ENCODE results near the gene SPATA13.
A peak's percentile ranks its signal among the peaks of the same experiment; 100 is the strongest.

SPATA13 gene

DNA sequence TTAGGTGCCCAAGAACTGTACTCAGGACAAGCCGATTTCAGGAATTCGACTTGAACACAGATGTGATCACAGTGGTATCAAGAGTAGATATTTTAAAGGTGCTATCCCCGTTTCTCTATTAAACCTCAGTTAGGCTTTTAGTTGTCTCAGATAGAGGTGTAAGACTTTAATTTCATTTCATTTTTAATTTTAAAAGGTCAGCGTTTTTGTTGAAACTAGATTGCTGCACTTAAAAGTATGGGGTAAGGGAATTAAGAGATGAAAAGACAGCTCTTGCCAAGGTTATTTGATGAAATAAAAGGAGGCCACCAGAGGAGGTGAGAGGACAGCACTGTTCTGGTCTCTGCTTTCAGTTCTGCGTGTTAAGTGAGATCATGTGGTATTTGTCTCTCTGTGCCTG, 48.6 kb downstream of the SPATA13 start:
- Histone ChIP-seq H3K79me2 (ENCODE audit: low read length) (no peaks in the 10 kb centered on the region), H3K4me2 (ENCODE audit: low read length) (no peak overlapping the region), H3K9me3 (ENCODE audit: insufficient read depth, low read length) (no peaks in the 10 kb centered on the region), H3K9ac (ENCODE audit: low read length) (no peak overlapping the region), H3K4me1 (ENCODE audit: low read length) (peaks cover 19% of the 10 kb centered on the region), H3K27ac (ENCODE audit: low read length) (no peak overlapping the region), H3K4me3 (ENCODE audit: low read length) (no peak overlapping the region), H3K27me3 (ENCODE audit: low read depth, low read length) (no peaks in the 10 kb centered on the region), H3K36me3 (replicated peaks; ENCODE audit: low read depth, low read length) (no peaks in the 10 kb centered on the region), H2AFZ (ENCODE audit: low read depth, low read length) (no peak overlapping the region), H4K20me1 (ENCODE audit: insufficient read depth, low read length) (no peaks in the 10 kb centered on the region)
- no peak for TF ChIP-seq EZH2phosphoT487 (IDR thresholded peaks at IDR 0.05; ENCODE audit: low read depth)
- TF ChIP-seq, protein P1, sequence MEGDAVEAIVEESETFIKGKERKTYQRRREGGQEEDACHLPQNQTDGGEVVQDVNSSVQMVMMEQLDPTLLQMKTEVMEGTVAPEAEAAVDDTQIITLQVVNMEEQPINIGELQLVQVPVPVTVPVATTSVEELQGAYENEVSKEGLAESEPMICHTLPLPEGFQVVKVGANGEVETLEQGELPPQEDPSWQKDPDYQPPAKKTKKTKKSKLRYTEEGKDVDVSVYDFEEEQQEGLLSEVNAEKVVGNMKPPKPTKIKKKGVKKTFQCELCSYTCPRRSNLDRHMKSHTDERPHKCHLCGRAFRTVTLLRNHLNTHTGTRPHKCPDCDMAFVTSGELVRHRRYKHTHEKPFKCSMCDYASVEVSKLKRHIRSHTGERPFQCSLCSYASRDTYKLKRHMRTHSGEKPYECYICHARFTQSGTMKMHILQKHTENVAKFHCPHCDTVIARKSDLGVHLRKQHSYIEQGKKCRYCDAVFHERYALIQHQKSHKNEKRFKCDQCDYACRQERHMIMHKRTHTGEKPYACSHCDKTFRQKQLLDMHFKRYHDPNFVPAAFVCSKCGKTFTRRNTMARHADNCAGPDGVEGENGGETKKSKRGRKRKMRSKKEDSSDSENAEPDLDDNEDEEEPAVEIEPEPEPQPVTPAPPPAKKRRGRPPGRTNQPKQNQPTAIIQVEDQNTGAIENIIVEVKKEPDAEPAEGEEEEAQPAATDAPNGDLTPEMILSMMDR (IDR thresholded peaks at IDR 0.05; ENCODE audit: low read depth, low read length): no peak

DNA sequence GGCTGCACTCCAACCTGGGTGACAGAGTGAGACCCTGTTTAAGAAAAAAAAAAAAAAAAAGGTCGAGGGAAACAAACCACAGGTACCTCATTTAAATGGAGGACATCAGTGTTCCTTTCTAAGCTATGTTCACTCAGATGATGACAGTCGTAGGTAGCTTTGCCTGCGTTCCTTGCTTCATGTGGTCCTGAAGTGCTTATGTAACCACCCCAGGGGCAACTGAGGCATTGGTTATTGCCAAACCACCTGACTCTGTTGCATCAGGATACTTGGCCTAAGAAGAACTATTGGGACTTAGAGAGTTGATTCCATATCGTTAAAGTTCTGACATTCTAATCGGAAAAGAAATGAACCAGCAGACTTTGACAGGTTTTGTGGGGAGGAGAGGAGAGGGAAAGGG, 51.7 kb downstream of the SPATA13 start:
- Histone ChIP-seq H3K4me3 (ENCODE audit: low read length) (no peak overlapping the region), H3K9me3 (ENCODE audit: insufficient read depth, low read length) (no peaks in the 10 kb centered on the region), H3K27me3 (ENCODE audit: low read depth, low read length) (no peaks in the 10 kb centered on the region), H3K36me3 (replicated peaks; ENCODE audit: low read depth, low read length) (no peaks in the 10 kb centered on the region), H4K20me1 (ENCODE audit: insufficient read depth, low read length) (0 out of 2 replicates have a peak, but pooled peaks cover 5% of the 10 kb centered on the region), H3K79me2 (ENCODE audit: low read length) (peaks cover 4% of the 10 kb centered on the region; the same call in 1 of the 2 replicates), H3K27ac (ENCODE audit: low read length) (no peak overlapping the region), H2AFZ (ENCODE audit: low read depth, low read length) (no peak overlapping the region), H3K9ac (ENCODE audit: low read length) (no peak overlapping the region), H3K4me1 (ENCODE audit: low read length) (peaks cover 48% of the 10 kb centered on the region), H3K4me2 (ENCODE audit: low read length) (no peak overlapping the region)
- TF ChIP-seq, protein P1 (IDR thresholded peaks at IDR 0.05; ENCODE audit: low read depth, low read length): no peak
- TF ChIP-seq EZH2phosphoT487 (IDR thresholded peaks at IDR 0.05; ENCODE audit: low read depth): no peak

GRCh38 chr13:24212674-24213073, 52.2 kb downstream of the SPATA13 start:
- TF ChIP-seq EZH2phosphoT487 (IDR thresholded peaks at IDR 0.05; ENCODE audit: low read depth): no peak
- TF ChIP-seq, protein P1 (IDR thresholded peaks at IDR 0.05; ENCODE audit: low read depth, low read length): no peak
- Histone ChIP-seq H3K4me1 (ENCODE audit: low read length) (peaks cover 50% of the 10 kb centered on the region), H3K4me2 (ENCODE audit: low read length) (no peak overlapping the region), H3K27ac (ENCODE audit: low read length) (no peak overlapping the region), H3K36me3 (replicated peaks; ENCODE audit: low read depth, low read length) (no peaks in the 10 kb centered on the region), H3K27me3 (ENCODE audit: low read depth, low read length) (no peaks in the 10 kb centered on the region), H3K79me2 (ENCODE audit: low read length) (peaks cover 4% of the 10 kb centered on the region; the same call in 1 of the 2 replicates), H2AFZ (ENCODE audit: low read depth, low read length) (no peak overlapping the region), H4K20me1 (ENCODE audit: insufficient read depth, low read length) (0 out of 2 replicates have a peak, but pooled peaks cover 5% of the 10 kb centered on the region), H3K9me3 (ENCODE audit: insufficient read depth, low read length) (no peaks in the 10 kb centered on the region), H3K9ac (ENCODE audit: low read length) (no peak overlapping the region), H3K4me3 (ENCODE audit: low read length) (no peak overlapping the region)

DNA sequence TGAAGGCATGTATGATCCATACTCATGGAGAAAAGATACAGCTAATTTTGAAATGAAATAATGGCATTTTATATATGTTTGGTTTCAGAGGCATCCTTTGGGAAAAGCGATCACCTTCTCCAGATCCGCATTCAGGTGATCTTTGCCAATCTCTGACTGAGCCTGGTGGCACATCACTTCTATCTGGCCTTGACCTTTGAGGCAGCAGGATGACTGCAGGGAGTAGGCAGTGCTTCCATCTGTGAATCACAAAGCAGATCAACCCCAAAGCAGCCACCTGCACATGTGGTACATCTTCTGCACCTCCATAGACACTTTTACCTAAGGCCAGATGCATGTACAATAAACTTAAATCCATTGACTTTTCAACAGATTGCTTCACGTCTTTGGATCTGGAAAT, 53.4 kb downstream of the SPATA13 start:
- Histone ChIP-seq H3K79me2 (ENCODE audit: low read length) (peaks cover 4% of the 10 kb centered on the region; the same call in 1 of the 2 replicates), H4K20me1 (ENCODE audit: insufficient read depth, low read length) (0 out of 2 replicates have a peak, but pooled peaks cover 5% of the 10 kb centered on the region), H3K27me3 (ENCODE audit: low read depth, low read length) (no peaks in the 10 kb centered on the region), H2AFZ (ENCODE audit: low read depth, low read length) (no peak overlapping the region), H3K9ac (ENCODE audit: low read length) (no peak overlapping the region), H3K27ac (ENCODE audit: low read length) (no peak overlapping the region), H3K4me1 (ENCODE audit: low read length) (peaks cover 42% of the 10 kb centered on the region), H3K36me3 (replicated peaks; ENCODE audit: low read depth, low read length) (no peaks in the 10 kb centered on the region), H3K4me3 (ENCODE audit: low read length) (no peak overlapping the region), H3K9me3 (ENCODE audit: insufficient read depth, low read length) (no peaks in the 10 kb centered on the region), H3K4me2 (ENCODE audit: low read length) (peak overlapping the region; percentile 86)
- TF ChIP-seq, protein P1 (IDR thresholded peaks at IDR 0.05; ENCODE audit: low read depth, low read length): no peak
- TF ChIP-seq EZH2phosphoT487 (IDR thresholded peaks at IDR 0.05; ENCODE audit: low read depth): no peak

Measured in OCI-LY3 (cell line).